ENCODE results near the gene CACNG7. TPM values are rescaled to one million over a fixed set of nuclear protein-coding genes. Genes with fewer than 3 reads are reported as not detected.

The CACNG7 gene
- total and polyA plus RNA-seq, 4 donors, result not detected

DNA sequence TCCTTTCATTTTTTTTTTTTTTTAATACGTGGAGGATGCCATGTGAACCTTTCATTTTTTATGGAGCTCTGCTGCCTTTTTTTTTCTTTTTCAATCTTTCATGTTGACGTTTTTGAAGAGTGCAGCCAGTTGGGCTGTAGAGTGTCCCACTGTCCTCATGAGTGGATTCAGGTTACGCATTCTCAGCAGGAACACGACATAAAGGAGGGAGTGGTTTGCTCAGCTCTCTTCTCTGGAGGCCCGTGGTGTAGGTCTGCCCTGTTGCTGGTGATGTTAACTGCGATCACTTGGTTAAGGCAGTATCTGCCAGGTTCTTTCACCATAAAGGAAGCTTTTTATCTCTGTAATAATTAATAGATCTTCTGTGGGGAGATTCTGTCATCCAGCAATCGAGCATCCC, 27.0 kb downstream of the CACNG7 start:
- no peak for DNase-seq (ENCODE audit: low spot score)
- no peak overlapping the region for H3K9ac ChIP-seq (ENCODE audit: low read depth in 1 of 2, low read length in 2 of 2)
- no peak overlapping the region for H3K27ac ChIP-seq (ENCODE audit: low read depth in 1 of 2, low read length in 2 of 2)
- peaks cover 0 to 3% (median 0%) of the 10 kb centered on the region in 4 donors for H3K27me3 ChIP-seq (ENCODE audit: control insufficient read depth in 4 of 4, insufficient read depth in 4 of 4, low read length in 3 of 4)
- no peaks in the 10 kb centered on the region for H3K4me1 ChIP-seq (ENCODE audit: control insufficient read depth in 4 of 4, insufficient read depth in 4 of 4, low read length in 3 of 4)
- H3K9me3 ChIP-seq (ENCODE audit: control insufficient read depth in 4 of 4, low read length in 3 of 4), result peaks cover 0 to 2% (median 0%) of the 10 kb centered on the region in 4 donors
- 52% methylated on average over 7 of the region's 7 CpGs for WGBS
- H3K36me3 ChIP-seq (ENCODE audit: control insufficient read depth in 4 of 4, insufficient read depth in 3 of 4, low read depth in 1 of 4, low read length in 3 of 4), result no peaks in the 10 kb centered on the region
- H3K4me3 ChIP-seq (ENCODE audit: low read depth in 1 of 3, low read length in 3 of 3), result no peak overlapping the region
- TF ChIP-seq TAF1 (conservative IDR thresholded peaks at IDR 0.05), result no peak
- TF ChIP-seq, protein P1, sequence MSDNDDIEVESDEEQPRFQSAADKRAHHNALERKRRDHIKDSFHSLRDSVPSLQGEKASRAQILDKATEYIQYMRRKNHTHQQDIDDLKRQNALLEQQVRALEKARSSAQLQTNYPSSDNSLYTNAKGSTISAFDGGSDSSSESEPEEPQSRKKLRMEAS (IDR thresholded peaks at IDR 0.05), result no peak
- TF ChIP-seq JUND (IDR thresholded peaks at IDR 0.05), result no peak
- TF ChIP-seq NR2F2 (IDR thresholded peaks at IDR 0.05), result no peak
- no peak for TF ChIP-seq EGR1 (IDR thresholded peaks at IDR 0.05; ENCODE audit: low read depth in 2 of 2)
- no peak for TF ChIP-seq SP1 (IDR thresholded peaks at IDR 0.05)
- TF ChIP-seq, protein P2, sequence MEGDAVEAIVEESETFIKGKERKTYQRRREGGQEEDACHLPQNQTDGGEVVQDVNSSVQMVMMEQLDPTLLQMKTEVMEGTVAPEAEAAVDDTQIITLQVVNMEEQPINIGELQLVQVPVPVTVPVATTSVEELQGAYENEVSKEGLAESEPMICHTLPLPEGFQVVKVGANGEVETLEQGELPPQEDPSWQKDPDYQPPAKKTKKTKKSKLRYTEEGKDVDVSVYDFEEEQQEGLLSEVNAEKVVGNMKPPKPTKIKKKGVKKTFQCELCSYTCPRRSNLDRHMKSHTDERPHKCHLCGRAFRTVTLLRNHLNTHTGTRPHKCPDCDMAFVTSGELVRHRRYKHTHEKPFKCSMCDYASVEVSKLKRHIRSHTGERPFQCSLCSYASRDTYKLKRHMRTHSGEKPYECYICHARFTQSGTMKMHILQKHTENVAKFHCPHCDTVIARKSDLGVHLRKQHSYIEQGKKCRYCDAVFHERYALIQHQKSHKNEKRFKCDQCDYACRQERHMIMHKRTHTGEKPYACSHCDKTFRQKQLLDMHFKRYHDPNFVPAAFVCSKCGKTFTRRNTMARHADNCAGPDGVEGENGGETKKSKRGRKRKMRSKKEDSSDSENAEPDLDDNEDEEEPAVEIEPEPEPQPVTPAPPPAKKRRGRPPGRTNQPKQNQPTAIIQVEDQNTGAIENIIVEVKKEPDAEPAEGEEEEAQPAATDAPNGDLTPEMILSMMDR (IDR thresholded peaks at IDR 0.05; ENCODE audit: low read depth, low read length, missing input control), result no peak
- TF ChIP-seq, protein P3, sequence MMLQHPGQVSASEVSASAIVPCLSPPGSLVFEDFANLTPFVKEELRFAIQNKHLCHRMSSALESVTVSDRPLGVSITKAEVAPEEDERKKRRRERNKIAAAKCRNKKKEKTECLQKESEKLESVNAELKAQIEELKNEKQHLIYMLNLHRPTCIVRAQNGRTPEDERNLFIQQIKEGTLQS (IDR thresholded peaks at IDR 0.05), result no peak
- no peak for TF ChIP-seq YY1 (IDR thresholded peaks at IDR 0.05)
- TF ChIP-seq RXRA (IDR thresholded peaks at IDR 0.05), result no peak
- no peak for TF ChIP-seq FOXA1 (IDR thresholded peaks at IDR 0.05)
- TF ChIP-seq HNF4A (conservative IDR thresholded peaks at IDR 0.05), result no peak
- TF ChIP-seq, protein P4, sequence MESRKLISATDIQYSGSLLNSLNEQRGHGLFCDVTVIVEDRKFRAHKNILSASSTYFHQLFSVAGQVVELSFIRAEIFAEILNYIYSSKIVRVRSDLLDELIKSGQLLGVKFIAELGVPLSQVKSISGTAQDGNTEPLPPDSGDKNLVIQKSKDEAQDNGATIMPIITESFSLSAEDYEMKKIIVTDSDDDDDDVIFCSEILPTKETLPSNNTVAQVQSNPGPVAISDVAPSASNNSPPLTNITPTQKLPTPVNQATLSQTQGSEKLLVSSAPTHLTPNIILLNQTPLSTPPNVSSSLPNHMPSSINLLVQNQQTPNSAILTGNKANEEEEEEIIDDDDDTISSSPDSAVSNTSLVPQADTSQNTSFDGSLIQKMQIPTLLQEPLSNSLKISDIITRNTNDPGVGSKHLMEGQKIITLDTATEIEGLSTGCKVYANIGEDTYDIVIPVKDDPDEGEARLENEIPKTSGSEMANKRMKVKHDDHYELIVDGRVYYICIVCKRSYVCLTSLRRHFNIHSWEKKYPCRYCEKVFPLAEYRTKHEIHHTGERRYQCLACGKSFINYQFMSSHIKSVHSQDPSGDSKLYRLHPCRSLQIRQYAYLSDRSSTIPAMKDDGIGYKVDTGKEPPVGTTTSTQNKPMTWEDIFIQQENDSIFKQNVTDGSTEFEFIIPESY (IDR thresholded peaks at IDR 0.05), result no peak

DNA sequence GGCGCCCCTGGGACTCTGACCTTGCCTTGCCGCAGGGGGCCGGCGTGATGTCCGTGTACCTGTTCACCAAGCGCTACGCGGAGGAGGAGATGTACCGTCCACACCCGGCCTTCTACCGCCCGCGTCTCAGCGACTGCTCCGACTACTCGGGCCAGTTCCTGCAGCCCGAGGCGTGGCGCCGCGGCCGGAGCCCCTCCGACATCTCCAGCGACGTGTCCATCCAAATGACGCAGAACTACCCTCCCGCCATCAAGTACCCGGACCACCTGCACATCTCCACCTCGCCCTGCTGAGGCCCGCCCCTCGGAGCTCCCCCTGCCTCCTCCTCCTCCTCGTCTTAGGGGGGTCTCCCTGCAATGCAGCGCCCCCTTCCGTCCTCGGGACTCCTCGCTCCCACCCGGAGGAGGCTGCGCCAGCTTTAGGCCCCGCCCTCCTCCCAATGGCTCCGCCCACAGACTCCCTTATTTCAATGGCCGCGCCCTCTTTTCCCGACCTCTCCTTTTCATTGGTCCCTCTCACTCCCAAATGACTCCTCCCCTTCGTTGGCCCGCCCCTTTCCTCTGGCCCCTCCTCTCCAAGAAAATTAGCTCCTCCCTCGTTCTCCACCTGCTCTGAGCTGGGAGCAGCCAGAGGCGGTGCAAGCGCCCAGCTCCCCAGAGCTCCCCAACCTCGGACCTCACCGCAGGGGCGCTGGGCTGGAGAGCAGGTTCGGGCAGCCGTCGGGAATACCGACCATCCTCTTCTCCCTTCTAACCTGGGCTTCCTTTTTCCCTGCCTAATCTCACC, 33.1 kb downstream of the CACNG7 start:
- Histone ChIP-seq H3K4me3 (ENCODE audit: low read depth in 1 of 3, low read length in 3 of 3) (no peak overlapping the region), H3K9me3 (ENCODE audit: control insufficient read depth in 4 of 4, low read length in 3 of 4) (peaks cover 0 to 3% (median under 1%) of the 10 kb centered on the region in 4 donors), H3K27me3 (ENCODE audit: control insufficient read depth in 4 of 4, insufficient read depth in 4 of 4, low read length in 3 of 4) (peaks cover 2 to 15% (median 4%) of the 10 kb centered on the region in 4 donors), H3K4me1 (ENCODE audit: control insufficient read depth in 4 of 4, insufficient read depth in 4 of 4, low read length in 3 of 4) (no peaks in the 10 kb centered on the region), H3K36me3 (ENCODE audit: control insufficient read depth in 4 of 4, insufficient read depth in 3 of 4, low read depth in 1 of 4, low read length in 3 of 4) (no peaks in the 10 kb centered on the region), H3K27ac (ENCODE audit: low read depth in 1 of 2, low read length in 2 of 2) (no peak overlapping the region), H3K9ac (ENCODE audit: low read depth in 1 of 2, low read length in 2 of 2) (no peak overlapping the region)
- TF ChIP-seq, protein P1 (IDR thresholded peaks at IDR 0.05), result no peak
- TF ChIP-seq FOXA2 (IDR thresholded peaks at IDR 0.05), result no peak
- no peak for TF ChIP-seq YY1 (IDR thresholded peaks at IDR 0.05)
- TF ChIP-seq, protein P3 (IDR thresholded peaks at IDR 0.05), result no peak
- no peak for TF ChIP-seq RXRA (IDR thresholded peaks at IDR 0.05)
- TF ChIP-seq, protein P5, sequence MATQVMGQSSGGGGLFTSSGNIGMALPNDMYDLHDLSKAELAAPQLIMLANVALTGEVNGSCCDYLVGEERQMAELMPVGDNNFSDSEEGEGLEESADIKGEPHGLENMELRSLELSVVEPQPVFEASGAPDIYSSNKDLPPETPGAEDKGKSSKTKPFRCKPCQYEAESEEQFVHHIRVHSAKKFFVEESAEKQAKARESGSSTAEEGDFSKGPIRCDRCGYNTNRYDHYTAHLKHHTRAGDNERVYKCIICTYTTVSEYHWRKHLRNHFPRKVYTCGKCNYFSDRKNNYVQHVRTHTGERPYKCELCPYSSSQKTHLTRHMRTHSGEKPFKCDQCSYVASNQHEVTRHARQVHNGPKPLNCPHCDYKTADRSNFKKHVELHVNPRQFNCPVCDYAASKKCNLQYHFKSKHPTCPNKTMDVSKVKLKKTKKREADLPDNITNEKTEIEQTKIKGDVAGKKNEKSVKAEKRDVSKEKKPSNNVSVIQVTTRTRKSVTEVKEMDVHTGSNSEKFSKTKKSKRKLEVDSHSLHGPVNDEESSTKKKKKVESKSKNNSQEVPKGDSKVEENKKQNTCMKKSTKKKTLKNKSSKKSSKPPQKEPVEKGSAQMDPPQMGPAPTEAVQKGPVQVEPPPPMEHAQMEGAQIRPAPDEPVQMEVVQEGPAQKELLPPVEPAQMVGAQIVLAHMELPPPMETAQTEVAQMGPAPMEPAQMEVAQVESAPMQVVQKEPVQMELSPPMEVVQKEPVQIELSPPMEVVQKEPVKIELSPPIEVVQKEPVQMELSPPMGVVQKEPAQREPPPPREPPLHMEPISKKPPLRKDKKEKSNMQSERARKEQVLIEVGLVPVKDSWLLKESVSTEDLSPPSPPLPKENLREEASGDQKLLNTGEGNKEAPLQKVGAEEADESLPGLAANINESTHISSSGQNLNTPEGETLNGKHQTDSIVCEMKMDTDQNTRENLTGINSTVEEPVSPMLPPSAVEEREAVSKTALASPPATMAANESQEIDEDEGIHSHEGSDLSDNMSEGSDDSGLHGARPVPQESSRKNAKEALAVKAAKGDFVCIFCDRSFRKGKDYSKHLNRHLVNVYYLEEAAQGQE (IDR thresholded peaks at IDR 0.05), result no peak
- TF ChIP-seq TAF1 (conservative IDR thresholded peaks at IDR 0.05), result no peak
- TF ChIP-seq SP1 (IDR thresholded peaks at IDR 0.05), result no peak
- TF ChIP-seq RAD21 (IDR thresholded peaks at IDR 0.05), result no peak
- no peak for TF ChIP-seq HNF4G (IDR thresholded peaks at IDR 0.05)
- TF ChIP-seq, protein P2 (IDR thresholded peaks at IDR 0.05; ENCODE audit: low read depth, low read length, missing input control), result no peak
- TF ChIP-seq, protein P4 (IDR thresholded peaks at IDR 0.05), result no peak
- TF ChIP-seq EGR1 (IDR thresholded peaks at IDR 0.05; ENCODE audit: low read depth in 2 of 2), result no peak
- no peak for DNase-seq (ENCODE audit: low spot score)
- WGBS, result 10% methylated on average over 55 of the region's 55 CpGs
